ENCODE measurements around the gene FLT4. TPM values are rescaled to one million over a fixed set of nuclear protein-coding genes. Genes with fewer than 3 reads are reported as not detected.

FLT4 gene
- total RNA-seq, 1 donor from 2014 or later: 13.1 TPM

DNA sequence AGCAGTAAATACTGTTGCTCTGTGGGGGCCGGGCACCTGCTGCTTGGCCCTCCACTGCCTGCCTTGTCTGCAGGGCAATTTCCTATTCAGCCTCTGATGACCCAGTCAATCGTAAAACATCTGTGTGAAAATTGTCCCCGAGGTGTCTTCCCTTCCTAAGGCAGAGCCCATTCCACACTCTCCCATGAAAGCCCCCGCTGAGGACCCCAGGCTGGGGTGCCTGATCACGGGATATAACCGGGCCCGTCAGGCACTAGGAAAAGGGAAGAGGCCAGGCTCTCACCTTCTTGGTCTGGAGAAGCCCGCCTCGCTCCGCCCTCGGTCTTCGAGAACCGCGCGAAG, 30.9 kb downstream of the FLT4 start:
- H3K4me1 Mint-ChIP-seq: peaks cover 5% of the 10 kb centered on the region
- H3K27me3 Mint-ChIP-seq (ENCODE audit: low read depth): peaks cover 4% of the 10 kb centered on the region
- H3K4me3 Mint-ChIP-seq: peak overlapping the region; percentile 88
- H3K9me3 Mint-ChIP-seq: no peaks in the 10 kb centered on the region
- H3K27ac Mint-ChIP-seq (ENCODE audit: unreplicated experiment): peak overlapping the region; percentile 88
- DNase-seq (ENCODE audit: low read depth, low spot score): no peak
- no peaks in the 10 kb centered on the region for H3K36me3 Mint-ChIP-seq (ENCODE audit: low read depth)
- TF ChIP-seq, protein P1, sequence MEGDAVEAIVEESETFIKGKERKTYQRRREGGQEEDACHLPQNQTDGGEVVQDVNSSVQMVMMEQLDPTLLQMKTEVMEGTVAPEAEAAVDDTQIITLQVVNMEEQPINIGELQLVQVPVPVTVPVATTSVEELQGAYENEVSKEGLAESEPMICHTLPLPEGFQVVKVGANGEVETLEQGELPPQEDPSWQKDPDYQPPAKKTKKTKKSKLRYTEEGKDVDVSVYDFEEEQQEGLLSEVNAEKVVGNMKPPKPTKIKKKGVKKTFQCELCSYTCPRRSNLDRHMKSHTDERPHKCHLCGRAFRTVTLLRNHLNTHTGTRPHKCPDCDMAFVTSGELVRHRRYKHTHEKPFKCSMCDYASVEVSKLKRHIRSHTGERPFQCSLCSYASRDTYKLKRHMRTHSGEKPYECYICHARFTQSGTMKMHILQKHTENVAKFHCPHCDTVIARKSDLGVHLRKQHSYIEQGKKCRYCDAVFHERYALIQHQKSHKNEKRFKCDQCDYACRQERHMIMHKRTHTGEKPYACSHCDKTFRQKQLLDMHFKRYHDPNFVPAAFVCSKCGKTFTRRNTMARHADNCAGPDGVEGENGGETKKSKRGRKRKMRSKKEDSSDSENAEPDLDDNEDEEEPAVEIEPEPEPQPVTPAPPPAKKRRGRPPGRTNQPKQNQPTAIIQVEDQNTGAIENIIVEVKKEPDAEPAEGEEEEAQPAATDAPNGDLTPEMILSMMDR (conservative IDR thresholded peaks at IDR 0.05): no peak

DNA sequence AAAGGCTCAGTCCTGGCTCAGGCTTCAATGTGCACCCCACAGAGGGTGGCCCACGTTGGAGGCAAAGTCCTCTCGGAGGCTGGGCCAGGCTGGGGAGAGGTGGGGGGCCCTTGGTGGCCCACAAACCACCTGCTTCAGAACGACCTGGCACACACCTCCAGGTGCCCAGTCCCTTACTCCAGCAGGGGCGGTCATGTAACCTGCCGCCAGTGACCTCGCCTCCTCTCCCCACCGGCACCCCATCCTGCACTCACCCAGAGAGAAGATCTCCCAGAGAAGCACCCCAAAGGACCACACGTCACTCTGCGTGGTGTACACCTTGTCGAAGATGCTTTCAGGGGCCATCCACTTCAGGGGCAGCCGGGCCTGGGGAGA, 35.6 kb downstream of the FLT4 start:
- Mint-ChIP-seq H3K27ac (ENCODE audit: unreplicated experiment) (no peak overlapping the region), H3K9me3 (no peaks in the 10 kb centered on the region), H3K36me3 (ENCODE audit: low read depth) (no peaks in the 10 kb centered on the region), H3K27me3 (ENCODE audit: low read depth) (peaks cover 4% of the 10 kb centered on the region), H3K4me1 (peaks cover 5% of the 10 kb centered on the region), H3K4me3 (no peak overlapping the region)
- TF ChIP-seq, protein P1 (conservative IDR thresholded peaks at IDR 0.05): no peak
- DNase-seq (ENCODE audit: low read depth, low spot score): no peak

GRCh38 chr5:180613188-180613813, 36.1 kb downstream of the FLT4 start:
- DNase-seq (ENCODE audit: low read depth, low spot score): no peak
- H3K27me3 Mint-ChIP-seq (ENCODE audit: low read depth): peaks cover under 1% of the 10 kb centered on the region
- peaks cover 1% of the 10 kb centered on the region for H3K4me1 Mint-ChIP-seq
- no peak overlapping the region for H3K4me3 Mint-ChIP-seq
- no peaks in the 10 kb centered on the region for H3K9me3 Mint-ChIP-seq
- no peaks in the 10 kb centered on the region for H3K36me3 Mint-ChIP-seq (ENCODE audit: low read depth)
- TF ChIP-seq, protein P1 (conservative IDR thresholded peaks at IDR 0.05): no peak
- no peak overlapping the region for H3K27ac Mint-ChIP-seq (ENCODE audit: unreplicated experiment)

DNA sequence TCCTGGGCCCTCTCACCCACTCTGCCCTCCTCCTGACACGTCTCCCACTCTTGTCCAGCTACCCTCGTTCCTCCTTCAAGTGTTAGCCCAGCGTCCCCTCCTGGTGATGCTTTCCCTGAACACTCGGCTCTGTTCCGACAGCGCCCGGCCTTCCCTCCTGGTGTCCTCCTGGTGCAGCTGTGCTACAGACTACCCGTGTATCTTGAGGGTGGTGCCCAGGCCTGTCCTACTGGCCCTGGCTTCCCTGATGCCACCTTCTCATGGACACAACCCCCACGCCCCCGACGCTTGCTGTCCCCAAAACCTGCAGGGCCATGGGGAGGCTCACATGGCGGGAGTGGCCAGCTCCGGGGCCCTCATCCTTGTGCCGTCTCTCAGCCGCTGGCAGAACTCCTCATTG, 36.7 kb downstream of the FLT4 start:
- H3K36me3 Mint-ChIP-seq (ENCODE audit: low read depth): no peaks in the 10 kb centered on the region
- TF ChIP-seq, protein P1 (conservative IDR thresholded peaks at IDR 0.05): no peak
- DNase-seq (ENCODE audit: low read depth, low spot score): no peak
- H3K4me1 Mint-ChIP-seq: peaks cover 3% of the 10 kb centered on the region
- no peak overlapping the region for H3K4me3 Mint-ChIP-seq
- H3K27ac Mint-ChIP-seq (ENCODE audit: unreplicated experiment): peak overlapping the region; percentile 78
- no peaks in the 10 kb centered on the region for H3K27me3 Mint-ChIP-seq (ENCODE audit: low read depth)
- no peaks in the 10 kb centered on the region for H3K9me3 Mint-ChIP-seq

GRCh38 chr5:180611140-180611850, 38.1 kb downstream of the FLT4 start:
- DNase-seq (ENCODE audit: low read depth, low spot score): no peak
- H3K27me3 Mint-ChIP-seq (ENCODE audit: low read depth): no peaks in the 10 kb centered on the region

More at GRCh38 chr5:180611140-180611850, 38.1 kb downstream of the FLT4 start:
- Mint-ChIP-seq H3K36me3 (ENCODE audit: low read depth) (no peaks in the 10 kb centered on the region), H3K4me1 (peaks cover 3% of the 10 kb centered on the region), H3K27ac (ENCODE audit: unreplicated experiment) (no peak overlapping the region), H3K4me3 (no peak overlapping the region), H3K9me3 (no peaks in the 10 kb centered on the region)
- TF ChIP-seq, protein P1 (conservative IDR thresholded peaks at IDR 0.05): no peak
